GM19351 (cell line): ENCODE data around the gene CCDC158.
"Not testable (repeated sequence)": the region's sequence is repeated elsewhere in the genome, so short reads cannot be mapped to it uniquely, and the experiment has no call there.

ENCODE experiments used
- ATAC-seq: cut with Tn5 transposase; IDR thresholded peaks from one replicate; pipeline ENCODE4 v1.9.1; 2021; ENCODE audit warnings: mild to moderate bottlenecking, moderate library complexity; ENCODE audit not compliant: unreplicated experiment

CCDC158 gene

DNA sequence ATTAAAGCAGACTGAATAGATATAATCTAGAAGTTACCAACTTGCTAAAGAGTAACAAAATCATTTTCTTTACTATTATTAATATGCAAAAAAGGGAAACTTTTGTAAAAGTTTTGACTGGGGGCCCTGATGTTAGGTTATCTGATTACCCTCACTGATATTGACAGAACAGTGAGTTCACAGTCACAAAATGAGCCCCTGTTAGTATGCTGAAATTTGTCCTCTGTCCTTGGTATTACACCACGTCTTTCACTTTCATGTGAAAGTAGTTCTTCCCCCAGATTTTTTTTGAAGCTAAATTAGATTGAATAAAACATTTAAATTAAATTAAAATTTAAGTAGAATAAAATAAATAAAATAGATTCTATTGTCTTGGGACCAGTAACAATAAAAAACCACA is 108.5 kb downstream of the CCDC158 start:
- ATAC-seq: no peak

DNA sequence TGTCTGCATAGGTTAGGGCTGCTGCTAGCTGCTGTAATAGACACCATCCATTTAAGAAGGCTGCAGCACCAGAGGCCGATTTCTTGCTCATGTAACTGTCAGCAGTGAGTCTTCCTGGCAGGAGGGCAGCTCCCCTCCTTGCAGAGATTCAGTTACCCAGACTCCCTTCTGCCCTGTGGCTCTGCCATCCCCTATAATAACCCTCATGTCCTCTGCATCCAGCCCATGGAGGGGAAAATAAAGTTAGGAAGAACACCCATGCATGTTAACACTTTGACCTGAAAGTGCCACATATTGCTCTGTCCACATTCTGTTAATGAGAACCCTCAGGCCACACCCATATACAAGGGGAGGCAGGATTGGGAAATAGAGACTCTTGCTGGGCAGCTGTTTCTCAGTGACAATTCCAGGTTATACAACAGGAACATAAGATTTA is 109.0 kb downstream of the CCDC158 start:
- no peak for ATAC-seq

DNA sequence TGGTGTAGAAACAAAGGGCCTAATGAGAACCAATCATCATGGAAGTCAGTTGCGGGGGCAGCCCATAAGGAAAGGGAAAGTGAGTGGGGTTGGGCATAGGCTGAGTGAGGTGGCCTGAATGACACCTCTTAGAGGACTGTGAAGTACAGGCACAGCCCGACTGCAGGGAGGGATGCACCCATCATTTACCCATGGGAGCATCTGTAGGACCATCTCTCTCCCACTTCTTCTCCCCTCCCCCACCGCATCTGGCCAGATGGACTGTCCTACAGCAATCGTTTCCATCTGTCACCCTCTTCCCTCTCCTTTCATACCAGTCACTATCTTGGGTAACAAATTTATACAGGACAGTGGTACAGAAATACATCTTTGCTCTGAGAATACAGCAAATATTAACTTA is 110.3 kb downstream of the CCDC158 start:
- ATAC-seq: no peak

DNA sequence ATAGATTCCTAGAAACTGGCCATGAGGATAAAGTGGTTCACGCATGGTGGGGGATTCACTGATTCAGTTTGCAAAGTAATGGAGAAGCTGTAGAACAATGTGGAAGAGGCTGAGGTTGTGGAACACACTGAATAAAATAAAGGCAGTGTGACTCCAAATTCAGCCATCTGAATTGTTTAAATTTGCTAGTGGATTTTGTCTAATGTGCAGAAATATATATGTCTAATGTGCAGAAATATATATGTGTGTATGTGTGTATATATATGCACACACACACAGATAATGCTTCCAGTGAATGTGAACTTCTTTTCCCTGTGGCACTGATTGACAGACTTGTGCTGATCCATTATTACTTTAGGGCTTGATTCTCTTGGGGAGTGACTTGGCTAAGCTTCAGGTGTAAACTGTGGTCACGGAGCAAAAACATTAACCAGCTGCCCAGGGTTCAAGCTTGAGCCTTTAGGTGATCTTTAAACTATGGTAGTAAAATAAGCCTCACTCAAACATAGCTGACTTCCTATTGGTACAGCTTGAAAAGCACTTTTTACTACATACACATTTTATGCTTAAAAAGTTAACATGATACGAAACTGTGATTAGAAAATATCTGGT is 110.9 kb downstream of the CCDC158 start:
- ATAC-seq: no peak

DNA sequence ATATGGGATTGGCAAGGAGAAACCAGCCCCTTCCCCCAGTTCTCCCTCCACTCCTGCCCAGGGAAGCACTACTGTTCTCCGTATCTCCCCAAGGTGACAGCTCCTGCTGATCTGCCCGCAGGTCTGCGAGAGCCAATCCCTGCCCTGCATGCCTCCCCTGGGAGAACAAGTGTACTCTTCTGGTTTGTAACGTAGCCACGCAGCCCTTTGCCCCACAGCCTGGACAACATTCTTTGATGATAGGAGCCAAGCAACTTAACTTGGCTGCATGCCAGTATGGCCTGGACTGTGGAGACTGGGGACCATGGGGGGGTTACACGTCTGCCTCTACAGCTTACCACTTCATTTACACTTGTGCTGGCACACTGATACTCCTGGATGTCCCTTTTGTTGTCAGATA is 112.4 kb downstream of the CCDC158 start:
- no peak for ATAC-seq

DNA sequence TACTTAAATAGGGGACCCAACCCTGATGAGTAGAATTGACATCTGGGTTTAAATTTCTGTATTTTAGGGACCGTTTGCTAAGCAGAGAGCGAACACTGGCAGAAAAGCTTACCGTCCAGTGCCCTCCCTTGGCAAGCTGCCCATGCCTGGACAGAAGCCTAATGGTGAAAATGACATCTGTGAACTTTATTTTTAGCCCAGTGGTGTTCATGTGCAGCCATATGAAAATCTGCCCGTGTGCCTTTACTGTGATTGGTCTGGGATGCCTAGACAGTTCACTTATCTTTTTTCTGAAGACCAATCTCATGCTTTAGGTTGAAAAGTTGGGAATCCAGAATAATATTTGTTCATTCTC is 113.3 kb downstream of the CCDC158 start:
- ATAC-seq: no peak

DNA sequence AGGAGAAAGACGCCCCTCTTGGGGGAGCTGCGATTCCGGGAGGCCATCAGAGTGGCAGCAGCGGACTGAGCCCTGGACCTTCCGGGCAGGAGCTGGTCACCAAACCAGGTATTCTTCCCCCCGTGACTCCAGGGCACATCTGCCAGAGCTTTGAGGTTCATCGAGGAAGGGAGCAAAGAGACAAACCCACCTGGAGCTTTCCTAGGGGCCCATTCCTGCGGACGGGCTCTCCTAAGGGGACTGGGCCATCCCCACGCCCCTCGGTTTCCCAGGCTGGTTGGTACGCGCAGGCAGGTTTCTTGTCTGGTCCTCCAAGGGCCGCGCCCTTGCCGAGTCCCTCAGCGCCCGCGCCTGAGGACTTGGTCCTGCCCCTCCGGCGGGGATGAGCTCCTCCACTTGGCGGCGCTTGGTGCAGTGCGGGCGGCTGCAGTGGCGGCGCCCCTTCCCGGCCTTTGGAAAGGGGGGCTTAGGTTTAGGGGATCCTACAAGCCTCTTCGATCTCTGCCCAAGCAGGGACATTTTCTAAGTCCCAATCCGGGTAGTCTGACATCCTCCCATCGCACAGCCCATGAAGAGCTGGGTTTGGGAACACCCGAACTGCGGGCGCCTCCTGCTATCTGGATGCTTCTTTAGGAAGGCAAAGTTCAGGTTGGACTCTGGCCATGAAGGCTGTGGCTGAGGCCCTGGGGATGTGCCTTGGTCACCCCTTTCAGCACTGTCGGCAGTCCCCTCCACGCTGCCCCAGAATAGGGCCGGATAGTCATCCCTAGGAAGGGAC is 113.9 kb downstream of the CCDC158 start:
- ATAC-seq: no peak

DNA sequence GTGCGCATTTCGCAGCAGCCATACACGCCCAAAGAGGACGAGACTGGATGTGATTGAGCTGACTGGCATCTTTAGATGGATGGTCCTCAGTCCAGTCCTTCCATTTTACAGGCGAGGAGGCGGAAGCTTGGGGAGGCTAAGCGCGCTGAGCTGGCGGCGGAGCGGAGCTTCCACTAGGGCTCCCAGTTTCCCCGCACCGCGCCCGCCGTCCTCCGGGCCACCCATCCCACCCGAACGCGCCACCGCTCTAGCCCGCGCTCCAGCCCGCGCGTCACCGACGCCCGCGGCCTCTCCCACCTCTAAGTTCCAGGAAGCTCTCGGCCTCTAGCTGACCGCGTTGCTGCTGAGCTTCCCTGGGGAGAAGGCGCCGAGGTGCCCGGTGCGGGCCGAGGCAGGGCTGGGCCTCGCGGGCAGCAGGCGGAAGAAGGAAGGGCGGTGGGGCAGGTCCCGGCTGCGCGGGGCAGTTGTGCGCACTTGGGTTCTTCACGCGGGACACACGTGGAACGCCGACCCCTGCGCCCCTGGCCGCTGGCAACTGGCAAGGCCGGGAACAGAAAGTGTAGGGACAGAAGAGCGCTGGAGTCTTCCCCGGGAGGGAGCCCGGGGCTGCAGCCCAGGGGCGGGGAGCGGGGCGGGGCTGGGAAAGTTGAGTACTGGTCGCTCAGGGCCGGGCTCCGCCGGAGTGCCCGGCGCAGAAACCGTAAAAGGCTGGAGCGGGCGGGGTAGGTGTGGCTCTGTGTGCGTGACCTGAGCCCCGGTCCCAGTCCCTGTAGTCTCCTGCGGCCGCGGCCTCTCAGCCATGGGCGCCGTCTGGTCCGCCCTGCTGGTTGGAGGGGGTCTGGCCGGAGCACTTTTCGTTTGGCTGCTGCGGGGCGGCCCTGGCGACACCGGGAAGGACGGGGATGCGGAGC is 114.7 kb downstream of the CCDC158 start, which contains the start of gene STBD1:
STBD1 (plus strand) TSS at position 763 of the 911 bp plus-strand sequence; CDS start at position 800, 37 bp downstream.
- ATAC-seq: no peak

DNA sequence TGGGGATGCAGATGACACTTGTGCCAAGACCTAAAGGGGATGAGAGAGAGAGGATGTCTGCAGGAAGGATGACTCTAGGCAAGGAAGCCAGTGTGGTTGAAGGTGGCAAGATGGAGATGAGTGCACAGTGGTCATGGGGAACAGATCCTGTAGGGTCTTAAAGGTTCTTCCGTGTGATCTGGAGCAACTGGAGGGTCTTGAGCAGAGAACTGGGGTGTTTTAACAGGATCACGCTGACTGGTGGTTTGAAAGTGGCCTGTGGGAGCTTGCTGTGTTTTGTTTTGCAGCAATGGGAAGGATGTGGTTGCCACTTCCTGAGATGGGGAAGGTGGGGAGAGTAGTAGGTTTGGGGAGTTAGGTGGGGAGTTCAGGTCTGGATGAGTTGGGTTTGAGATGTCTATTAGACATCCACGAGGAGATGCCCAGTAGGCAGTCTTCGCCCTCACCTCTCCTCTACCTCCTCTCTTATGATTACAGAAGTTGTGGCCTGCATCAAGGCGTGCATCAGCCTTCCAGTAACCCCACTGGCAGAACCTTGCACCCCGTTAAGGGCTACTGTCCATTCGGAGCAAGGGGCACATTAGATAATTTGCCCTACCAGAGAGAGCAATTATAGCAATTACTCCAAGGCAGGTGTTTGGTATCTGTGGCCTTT is 115.8 kb downstream of the CCDC158 start:
- ATAC-seq: no peak

DNA sequence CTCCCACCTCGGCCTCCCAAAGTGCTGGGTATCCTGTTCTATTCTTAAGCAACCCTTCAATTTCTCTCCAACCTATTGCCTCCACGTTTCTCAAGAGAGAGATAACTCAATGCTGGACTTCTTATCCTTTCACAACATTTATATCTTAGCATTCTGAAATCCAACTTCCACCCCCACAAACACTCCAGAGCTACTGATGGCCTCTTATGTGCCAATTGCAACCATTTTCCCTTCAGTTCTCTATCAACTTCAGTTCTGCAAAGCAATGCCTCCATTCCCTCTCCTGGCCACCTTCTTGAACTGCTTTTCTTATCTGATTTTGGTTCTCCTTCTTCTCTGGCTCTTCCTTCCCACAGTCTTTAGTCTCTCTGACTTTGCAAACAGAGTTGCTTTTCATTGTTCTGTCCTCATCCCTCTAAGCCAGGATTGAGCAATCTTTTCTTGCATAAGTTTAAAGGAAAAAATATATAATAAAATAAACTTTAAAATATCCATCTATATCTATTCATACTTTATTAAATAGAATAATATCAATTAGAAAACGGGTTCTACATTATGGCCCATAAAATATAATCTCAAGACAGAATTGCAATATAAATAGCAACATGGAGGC is 118.0 kb downstream of the CCDC158 start:
- no peak for ATAC-seq

DNA sequence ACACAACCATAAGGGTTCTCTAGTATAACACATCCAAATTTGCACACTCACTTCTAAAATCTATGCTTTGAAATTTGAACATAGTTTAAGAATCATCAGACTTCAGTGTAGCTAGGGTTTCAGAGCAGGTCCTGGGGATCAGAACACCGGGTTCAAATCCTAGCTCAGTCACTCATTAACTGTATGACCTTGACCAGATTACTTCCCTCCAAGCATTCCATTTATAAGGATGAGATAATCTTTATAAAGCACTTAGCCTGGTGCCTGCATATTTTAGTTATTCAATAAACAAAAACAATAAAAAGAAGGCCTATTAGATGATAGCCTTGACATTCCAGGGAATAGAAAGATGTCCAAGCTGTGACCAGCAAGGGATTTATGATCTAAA is 119.2 kb downstream of the CCDC158 start:
- ATAC-seq: no peak

DNA sequence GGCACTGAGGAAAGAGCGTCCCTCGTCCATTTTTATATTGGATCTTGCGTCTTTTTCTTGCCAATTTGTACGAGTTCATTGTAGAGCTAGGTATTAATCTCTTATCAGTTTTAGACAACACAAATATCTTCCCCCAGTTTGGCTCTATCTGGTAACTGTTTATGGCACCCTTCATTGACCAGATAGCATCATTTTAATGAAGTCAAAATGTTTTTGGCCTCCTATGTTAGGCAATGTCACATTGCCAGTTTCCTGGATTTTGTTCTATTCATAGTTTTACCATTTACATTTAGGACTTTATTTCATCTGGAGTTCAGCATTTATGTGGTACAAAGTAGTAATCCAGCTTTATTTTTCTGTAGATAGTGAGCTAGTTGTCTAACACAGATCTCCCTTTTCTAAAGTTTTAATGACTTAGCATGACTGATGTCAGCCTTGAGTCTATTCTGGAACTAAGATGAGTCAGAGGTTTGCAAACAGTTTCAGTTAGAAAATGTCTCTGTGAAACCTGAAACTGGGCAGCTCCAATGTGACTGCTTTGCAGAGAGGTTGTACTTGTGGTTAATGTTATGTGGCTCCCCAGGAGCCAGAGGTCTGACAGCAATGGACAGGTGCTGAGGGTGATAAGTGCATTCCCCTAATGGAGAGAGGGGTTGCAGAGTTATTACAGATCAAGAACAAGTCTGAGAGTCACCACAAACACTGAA is 119.7 kb downstream of the CCDC158 start:
- ATAC-seq: peak; percentile 97

DNA sequence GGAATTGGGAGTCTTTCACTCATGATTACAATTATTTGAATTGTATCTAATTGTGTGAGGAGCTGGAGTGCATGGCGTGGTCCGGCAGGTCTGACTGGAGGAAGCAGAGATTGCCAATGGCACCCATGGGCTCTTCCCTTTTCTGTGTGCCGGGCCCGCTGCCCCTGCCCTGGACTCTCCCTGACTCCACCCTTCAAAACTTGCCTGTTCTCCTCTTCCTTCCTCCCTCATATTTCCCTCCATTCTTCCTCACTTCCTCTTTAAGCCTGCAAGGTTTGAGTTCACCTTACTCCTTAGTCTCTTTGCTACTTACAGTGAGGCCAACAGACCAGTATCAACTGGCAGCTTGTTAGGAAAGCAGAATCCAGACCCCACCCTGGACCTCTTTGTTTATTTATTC is 120.9 kb downstream of the CCDC158 start:
- no peak for ATAC-seq

DNA sequence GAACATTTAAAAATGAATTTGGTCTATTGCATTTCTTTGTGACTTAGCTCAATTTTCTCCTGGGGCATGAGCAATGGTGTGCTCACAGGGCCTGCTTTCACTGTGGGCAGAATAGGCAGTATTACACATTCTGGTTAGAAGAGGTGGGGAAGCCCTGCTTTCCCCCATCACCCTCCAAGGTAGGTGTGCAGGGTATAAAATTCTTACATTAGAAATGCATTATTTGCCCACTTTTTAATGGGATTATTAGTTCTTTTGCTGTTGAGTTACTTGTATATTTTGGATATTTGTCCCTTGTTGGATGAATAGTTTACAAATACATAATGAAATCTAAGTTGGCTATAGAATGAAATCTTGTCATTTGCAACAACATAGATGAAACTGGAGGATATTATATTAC is 122.7 kb downstream of the CCDC158 start:
- no peak for ATAC-seq

DNA sequence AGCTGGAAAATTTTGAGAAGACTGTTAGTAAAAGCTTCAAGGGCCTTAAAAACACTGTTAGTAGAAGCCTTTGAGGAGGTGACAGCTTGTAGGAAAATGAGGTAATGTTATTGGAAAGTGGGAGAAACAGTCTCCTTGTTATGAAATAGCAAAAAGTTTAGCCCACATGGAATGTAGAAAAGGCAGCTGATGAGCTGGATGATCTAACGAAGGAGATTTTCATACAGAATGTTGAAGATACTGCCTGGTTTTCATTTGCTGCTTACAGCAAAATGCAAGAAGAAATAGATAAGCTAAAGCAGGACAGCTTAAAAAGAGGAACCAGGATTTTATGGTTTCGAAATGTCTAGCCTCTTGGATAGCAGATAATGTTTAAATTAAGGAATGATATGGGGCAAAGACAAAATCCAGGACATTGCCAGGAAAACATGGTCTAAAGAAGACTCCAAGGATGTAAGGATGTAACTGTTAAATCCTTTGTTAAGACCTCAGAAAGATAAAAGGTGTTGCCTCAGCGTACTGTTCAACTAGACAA is 124.6 kb downstream of the CCDC158 start:
- no peak for ATAC-seq

DNA sequence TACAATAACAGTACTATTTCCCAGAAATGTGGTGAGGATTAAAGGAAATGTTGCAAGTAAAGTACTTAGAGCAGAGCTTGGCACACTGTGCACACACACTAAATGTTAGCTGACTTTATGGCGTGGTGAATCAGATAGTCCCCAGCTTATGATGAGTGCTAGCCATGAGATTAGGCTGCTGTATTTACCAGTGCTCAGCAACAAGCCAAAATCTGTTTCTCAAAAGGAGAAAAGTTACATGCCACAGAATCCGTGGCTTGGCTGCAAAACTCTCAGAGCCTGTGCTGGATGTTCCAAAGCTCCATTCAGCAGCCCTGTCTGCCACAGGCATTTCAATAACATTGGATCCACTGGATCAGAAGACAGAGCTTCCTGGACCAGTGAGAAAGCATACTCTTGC is 127.2 kb downstream of the CCDC158 start:
- no peak for ATAC-seq

DNA sequence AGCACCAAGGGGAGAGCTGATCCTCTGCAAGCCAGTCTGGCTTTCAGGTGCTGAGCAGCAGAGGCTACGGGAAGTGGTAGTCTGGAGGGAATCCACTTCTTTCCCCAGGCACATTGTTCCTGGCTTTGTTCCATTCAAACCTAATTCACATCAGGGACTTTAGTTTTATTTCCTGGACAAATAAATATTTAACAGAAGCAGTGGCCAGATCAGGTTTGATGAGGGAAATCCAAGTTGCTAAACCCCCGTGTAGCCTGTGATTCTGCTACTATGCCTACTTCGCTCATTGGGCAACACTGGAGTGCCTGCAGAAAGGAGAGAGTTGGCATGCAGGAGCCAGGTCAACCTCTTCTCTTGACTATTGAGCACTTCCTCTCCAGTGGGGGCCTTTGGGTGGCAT is 128.2 kb downstream of the CCDC158 start:
- ATAC-seq: no peak

DNA sequence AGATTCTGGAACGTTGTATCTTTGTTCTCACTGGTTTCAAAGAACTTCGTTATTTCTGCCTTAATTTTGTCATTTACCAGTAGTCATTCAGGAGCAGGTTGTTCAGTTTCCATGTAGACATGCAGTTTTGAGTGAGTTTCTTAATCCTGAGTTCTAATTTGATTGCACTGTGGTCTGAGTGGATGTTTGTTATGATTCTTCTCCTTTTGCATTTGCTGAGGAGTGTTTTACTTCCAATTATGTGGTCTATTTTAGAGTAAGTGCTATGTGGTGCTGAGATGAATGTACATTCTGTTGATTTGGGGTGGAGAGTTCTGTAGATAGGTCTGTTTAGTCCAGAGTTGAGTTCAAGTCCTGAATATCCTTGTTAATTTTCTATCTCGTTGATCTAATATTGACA is 133.1 kb downstream of the CCDC158 start:
- ATAC-seq: not testable (repeated sequence)

DNA sequence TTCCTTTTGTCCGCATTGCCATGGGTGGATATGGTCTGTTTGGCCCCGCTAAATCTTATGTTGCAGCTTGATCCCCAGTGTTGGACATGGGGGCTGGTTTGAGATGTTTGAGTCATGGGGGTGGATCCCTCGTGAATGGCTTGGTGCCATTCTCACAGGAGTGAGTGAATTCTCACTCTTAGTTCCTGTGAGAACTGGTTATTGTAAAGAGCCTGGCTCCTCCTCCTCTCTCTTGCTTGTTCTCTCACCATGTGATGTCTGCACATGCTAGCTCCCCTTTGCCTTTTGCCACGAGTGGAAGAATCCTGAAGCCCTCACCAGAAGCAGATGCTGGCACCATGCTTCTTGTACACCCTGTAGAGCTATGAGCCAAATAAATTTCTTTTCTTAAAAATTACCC is 137.0 kb downstream of the CCDC158 start:
- ATAC-seq: no peak
